HepG2 (cell line): ENCODE data around the gene SNRNP48. TPM values are rescaled to one million over a fixed set of nuclear protein-coding genes. Genes with fewer than 3 reads are reported as not detected.
A peak's percentile ranks its signal among the peaks of the same experiment; 100 is the strongest.

Source experiments
- ADNP ChIP-seq: sonication (generic); formaldehyde crosslinking; IDR thresholded peaks from 2 replicates; pipeline ENCODE4 v1.4.0; 2020; ENCODE audit warnings: missing genetic modification reagents
- ARNT ChIP-seq: fragments of 450-650 bp; IDR thresholded peaks from 2 replicates; pipeline ENCODE4 v1.6.1; 2017
- CHD2 ChIP-seq: IDR thresholded peaks from 2 replicates; pipeline ENCODE4 v1.6.1; 2011; ENCODE audit warnings: low read depth, low read length, improper control_type of control experiment
- FOSL2 ChIP-seq: sonication (generic); formaldehyde crosslinking; IDR thresholded peaks from 2 replicates; pipeline ENCODE4 v1.4.0; 2020; ENCODE audit warnings: missing genetic modification reagents
- FOXK2 ChIP-seq: fragments of 450-650 bp; IDR thresholded peaks from 2 replicates; pipeline ENCODE4 v1.6.1; 2016
- HNF1B ChIP-seq: sonication (generic); formaldehyde crosslinking; IDR thresholded peaks from 2 replicates; pipeline ENCODE4 v1.5.1; 2020; ENCODE audit warnings: mild to moderate bottlenecking, moderate library complexity, missing genetic modification reagents
- JUND ChIP-seq: sonication (generic); formaldehyde crosslinking; IDR thresholded peaks from 2 replicates; pipeline ENCODE4 v1.8.0; 2022; ENCODE audit warnings: mild to moderate bottlenecking, missing genetic modification reagents
- MAX ChIP-seq: IDR thresholded peaks from 2 replicates; pipeline ENCODE4 v1.6.1; 2012; ENCODE audit warnings: inconsistent platforms
- NKX3-1 ChIP-seq: sonication (generic); formaldehyde crosslinking; IDR thresholded peaks from 2 replicates; pipeline ENCODE4 v1.5.0; 2020; ENCODE audit warnings: missing genetic modification reagents
- NR2C2 ChIP-seq: sonication (generic); formaldehyde crosslinking; IDR thresholded peaks from 2 replicates; pipeline ENCODE4 v1.4.0; 2020; ENCODE audit warnings: missing genetic modification reagents, mild to moderate bottlenecking, moderate library complexity, borderline replicate concordance
- RAD51 ChIP-seq: fragments of 450-650 bp; IDR thresholded peaks from 2 replicates; pipeline ENCODE4 v1.6.1; 2016; ENCODE audit warnings: borderline replicate concordance
- RBFOX2 ChIP-seq: fragments of 200-400 bp; formaldehyde crosslinking; IDR thresholded peaks from 2 replicates; pipeline ENCODE4 v1.6.1; 2017; ENCODE audit warnings: low read depth, mild to moderate bottlenecking, low read length
- RNF2 ChIP-seq: fragments of 450-650 bp; conservative IDR thresholded peaks from 2 replicates; pipeline ENCODE4 v1.6.1; 2016; ENCODE audit warnings: low read depth
- RORA ChIP-seq: sonication (generic); formaldehyde crosslinking; IDR thresholded peaks from 2 replicates; pipeline ENCODE4 v1.5.0; 2020; ENCODE audit warnings: mild to moderate bottlenecking, missing genetic modification reagents, moderate library complexity
- SIN3B ChIP-seq: fragments of 150-350 bp; IDR thresholded peaks from 2 replicates; pipeline ENCODE4 v1.6.1; 2014; ENCODE audit warnings: low read length
- SIX1 ChIP-seq: sonication (generic); formaldehyde crosslinking; IDR thresholded peaks from 2 replicates; pipeline ENCODE4 v1.4.0; 2020; ENCODE audit warnings: missing genetic modification reagents, borderline replicate concordance
- SNRNP70 ChIP-seq: fragments of 200-400 bp; formaldehyde crosslinking; IDR thresholded peaks from 2 replicates; pipeline ENCODE4 v1.6.1; 2017; ENCODE audit warnings: mild to moderate bottlenecking, low read depth, low read length, moderate library complexity
- TBX2 ChIP-seq: sonication (generic); formaldehyde crosslinking; IDR thresholded peaks from 2 replicates; pipeline ENCODE4 v1.5.0; 2020; ENCODE audit warnings: missing genetic modification reagents, mild to moderate bottlenecking, borderline replicate concordance
- TP53 ChIP-seq: sonication (generic); formaldehyde crosslinking; conservative IDR thresholded peaks from 2 replicates; pipeline ENCODE4 v1.4.0; 2020; ENCODE audit warnings: missing genetic modification reagents
- ZFX ChIP-seq: sonication (generic); formaldehyde crosslinking; IDR thresholded peaks from 2 replicates; pipeline ENCODE4 v1.4.0; 2020; ENCODE audit warnings: mild to moderate bottlenecking, low read depth, missing genetic modification reagents, moderate library complexity
- ZNF10 ChIP-seq: sonication (generic); formaldehyde crosslinking; IDR thresholded peaks from 2 replicates; pipeline ENCODE4 v1.4.0; 2020; ENCODE audit warnings: mild to moderate bottlenecking, low read depth, missing genetic modification reagents, borderline replicate concordance
- ZNF138 ChIP-seq: sonication (generic); formaldehyde crosslinking; IDR thresholded peaks from 2 replicates; pipeline ENCODE4 v1.5.0; 2020; ENCODE audit warnings: mild to moderate bottlenecking, low read depth, missing genetic modification reagents
- ZNF225 ChIP-seq: sonication (generic); formaldehyde crosslinking; IDR thresholded peaks from 2 replicates; pipeline ENCODE4 v1.4.0; 2020; ENCODE audit warnings: mild to moderate bottlenecking, missing genetic modification reagents
- ZNF331 ChIP-seq: sonication (generic); formaldehyde crosslinking; IDR thresholded peaks from 2 replicates; pipeline ENCODE4 v1.4.0; 2020; ENCODE audit warnings: missing genetic modification reagents
- ZNF367 ChIP-seq: sonication (generic); formaldehyde crosslinking; IDR thresholded peaks from 2 replicates; pipeline ENCODE4 v1.4.0; 2020; ENCODE audit warnings: missing genetic modification reagents, borderline replicate concordance
- ZNF567 ChIP-seq: sonication (generic); formaldehyde crosslinking; IDR thresholded peaks from 2 replicates; pipeline ENCODE4 v1.8.1; 2023; ENCODE audit warnings: mild to moderate bottlenecking, missing genetic modification reagents, borderline replicate concordance
- ZNF709 ChIP-seq: sonication (generic); formaldehyde crosslinking; IDR thresholded peaks from 2 replicates; pipeline ENCODE4 v1.5.0; 2020; ENCODE audit warnings: mild to moderate bottlenecking, missing genetic modification reagents
- ZNF761 ChIP-seq: sonication (generic); formaldehyde crosslinking; conservative IDR thresholded peaks from 2 replicates; pipeline ENCODE4 v1.4.0; 2020; ENCODE audit warnings: mild to moderate bottlenecking, missing genetic modification reagents
- ZNF83 ChIP-seq: sonication (generic); formaldehyde crosslinking; IDR thresholded peaks from 2 replicates; pipeline ENCODE4 v1.4.0; 2020; ENCODE audit warnings: missing genetic modification reagents, mild to moderate bottlenecking, borderline replicate concordance
- polyA plus RNA-seq, 8 experiments: library from polyadenylated mRNA; depleted of rRNA in 3 of 8; stranded (reverse) in 7 of 8; unstranded in 1 of 8; fragments of >200 nt; fragmentation: Illumina TruSeq in 4 of 8; extraction: Trizol in 4 of 8; gene quantifications; 2 replicates each; pipeline versions ENCODE4 v1.2.1 to v1.2.3, GENCODE V29; 2011 to 2016; ENCODE audit warnings: low read depth in 4 of 8, missing spikeins in 1 of 8, mixed read lengths in 1 of 8; ENCODE audit not compliant: insufficient read depth in 1 of 8
- total RNA-seq, 5 experiments: library from RNA; depleted of rRNA; stranded (reverse); fragments of >200 nt; fragmentation: Illumina TruSeq; extraction: Trizol; gene quantifications; 2 replicates each; pipeline ENCODE4 v1.2.3, GENCODE V29; 2016; ENCODE audit warnings: low read depth in 1 of 5
- TF ChIP-seq, protein P1 (sequence below): sonication (generic); formaldehyde crosslinking; IDR thresholded peaks from 2 replicates; pipeline ENCODE4 v1.5.0; 2020; ENCODE audit warnings: missing genetic modification reagents, mild to moderate bottlenecking, borderline replicate concordance

The SNRNP48 gene
- total and polyA plus RNA-seq, 2 of the 13 experiments (the other 11 are each of a cell fraction or from before 2014, with no cell fraction given), result 17.5 to 47.5 TPM

- TF ChIP-seq JUND, result no peak
- peak; percentile 96 for TF ChIP-seq ZFX (CRISPR knock-in tag)
- TF ChIP-seq ZNF10 (CRISPR knock-in tag), result no peak
- TF ChIP-seq ZNF567 (CRISPR knock-in tag), result peak; percentile 81; the same call in 1 of the 2 replicates
- TF ChIP-seq ZNF367 (CRISPR knock-in tag), result no peak; the same call in 1 of the 2 replicates
- peak; percentile 93 for TF ChIP-seq RBFOX2
- TF ChIP-seq ZNF709 (CRISPR knock-in tag), result peak; percentile 93; the same call in 1 of the 2 replicates
- peak; percentile 47 for TF ChIP-seq NR2C2 (CRISPR knock-in tag)
- no peak for TF ChIP-seq ADNP
- TF ChIP-seq RAD51, result peak; percentile 86
- TF ChIP-seq RORA, result no peak
- TF ChIP-seq TBX2, result peak; percentile 72; the same call in 1 of the 2 replicates
- TF ChIP-seq ARNT, result no peak
- no peak; the same call in 1 of the 2 replicates for TF ChIP-seq TP53 (CRISPR knock-in tag)
- TF ChIP-seq, protein P1, sequence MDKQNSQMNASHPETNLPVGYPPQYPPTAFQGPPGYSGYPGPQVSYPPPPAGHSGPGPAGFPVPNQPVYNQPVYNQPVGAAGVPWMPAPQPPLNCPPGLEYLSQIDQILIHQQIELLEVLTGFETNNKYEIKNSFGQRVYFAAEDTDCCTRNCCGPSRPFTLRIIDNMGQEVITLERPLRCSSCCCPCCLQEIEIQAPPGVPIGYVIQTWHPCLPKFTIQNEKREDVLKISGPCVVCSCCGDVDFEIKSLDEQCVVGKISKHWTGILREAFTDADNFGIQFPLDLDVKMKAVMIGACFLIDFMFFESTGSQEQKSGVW (CRISPR knock-in tag), result no peak
- TF ChIP-seq ZNF331 (CRISPR knock-in tag), result peak; percentile 66; the same call in 1 of the 2 replicates
- TF ChIP-seq ZNF761 (CRISPR knock-in tag), result peak; percentile 78
- no peak for TF ChIP-seq FOXK2
- peak; percentile 85 for TF ChIP-seq HNF1B (CRISPR knock-in tag)
- TF ChIP-seq CHD2, result 0 out of 2 replicates have a peak, but pooled peaks have one; percentile 40
- TF ChIP-seq SNRNP70, result no peak
- peak; percentile 95 for TF ChIP-seq MAX
- no peak for TF ChIP-seq RNF2
- no peak; the same call in 1 of the 2 replicates for TF ChIP-seq FOSL2 (CRISPR knock-in tag)
- peak; percentile 85 for TF ChIP-seq ZNF83
- TF ChIP-seq SIX1 (CRISPR knock-in tag), result no peak
- TF ChIP-seq ZNF138 (CRISPR knock-in tag), result peak; percentile 70
- peak; percentile 80; the same call in 1 of the 2 replicates for TF ChIP-seq SIN3B
- TF ChIP-seq ZNF225 (CRISPR knock-in tag), result peak; percentile 85; the same call in 1 of the 2 replicates
- no peak; the same call in 1 of the 2 replicates for TF ChIP-seq NKX3-1
Observed at GRCh38 chr6:7589949-7590917, at the start of gene SNRNP48 (continued).
